HG03521 (cell line): Measurements from ENCODE around the gene YPEL3.

Source experiments
- ATAC-seq: cut with Tn5 transposase; IDR thresholded peaks from one replicate; pipeline ENCODE4 v1.9.1; 2021; ENCODE audit warnings: mild to moderate bottlenecking, moderate library complexity; ENCODE audit not compliant: unreplicated experiment

Gene YPEL3

GRCh38 chr16:30053376-30054015 lies 42.5 kb downstream of the YPEL3 start:
- ATAC-seq = peak; percentile 11

DNA sequence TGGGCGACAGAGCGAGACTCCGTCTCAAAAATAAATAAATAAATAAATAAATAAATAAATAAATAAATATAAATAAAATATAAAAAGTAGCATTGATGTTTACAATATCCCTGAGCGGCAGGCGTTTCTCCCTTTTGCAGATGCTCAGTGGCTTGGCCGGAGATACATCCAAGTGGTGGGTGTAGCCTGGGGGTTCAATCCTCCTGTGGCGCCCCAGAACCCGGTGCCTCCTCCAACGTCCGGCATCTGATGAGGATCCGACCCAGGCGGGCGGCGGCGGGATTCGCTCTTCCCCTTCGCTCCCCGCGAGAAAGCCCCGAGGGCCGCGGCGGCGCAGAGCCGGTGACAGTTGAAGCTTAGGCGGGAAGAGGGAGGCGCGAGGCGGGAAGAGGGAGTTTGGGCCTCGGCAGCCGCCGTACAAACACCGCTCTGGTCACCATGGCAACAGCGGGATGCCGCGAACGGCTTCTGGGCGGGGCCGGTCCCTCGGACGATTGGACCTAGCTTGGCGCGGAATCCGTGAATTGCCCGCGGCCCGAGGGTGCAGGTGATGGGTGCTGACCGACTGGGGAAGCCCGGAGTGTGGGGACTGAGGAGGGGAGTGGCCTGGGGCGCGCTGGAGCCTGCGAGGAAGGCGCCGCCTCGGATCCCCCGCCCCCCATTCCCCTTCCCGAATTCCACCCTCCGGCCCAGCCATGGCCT lies 43.2 kb downstream of the YPEL3 start:
- peak; percentile 64 for ATAC-seq

DNA sequence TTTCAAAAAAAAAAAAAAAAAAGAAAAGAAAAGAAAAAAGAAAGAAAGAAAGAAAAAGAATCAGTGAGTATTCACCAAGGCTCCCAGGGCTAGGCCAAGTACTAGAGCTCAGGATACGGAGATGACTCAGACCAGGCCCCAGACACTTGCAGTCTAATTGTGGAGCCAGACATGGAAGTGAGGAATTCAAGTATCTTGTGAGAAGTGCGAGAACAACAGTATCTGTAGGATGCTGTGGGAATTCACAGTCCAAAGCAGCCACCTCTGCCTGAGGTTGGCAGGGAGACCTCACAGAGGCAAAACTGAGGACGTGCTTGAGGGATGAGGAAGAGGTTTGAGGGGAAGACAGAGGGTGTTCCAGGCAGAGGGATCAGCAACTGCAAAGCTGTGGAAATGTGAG lies 44.5 kb downstream of the YPEL3 start:
- ATAC-seq = no peak

DNA sequence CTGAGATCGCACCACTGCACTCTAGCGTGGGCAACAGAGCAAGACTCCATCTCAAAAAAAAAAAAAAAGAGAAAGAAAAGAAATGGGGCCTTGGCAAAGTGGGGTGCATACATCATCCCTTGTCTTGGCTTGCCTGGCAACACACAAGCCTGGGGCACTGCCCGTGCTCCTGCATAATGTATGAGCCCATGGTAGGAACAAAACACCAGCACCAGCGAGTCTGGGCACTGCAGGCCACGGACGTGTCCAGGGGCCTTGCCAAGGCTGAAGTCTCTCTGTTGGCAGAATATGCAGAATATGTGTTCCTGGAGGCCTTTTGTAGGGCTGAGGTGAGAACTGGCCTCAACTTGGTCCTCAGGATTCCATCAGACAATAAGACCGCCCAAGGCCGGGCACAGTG lies 46.1 kb downstream of the YPEL3 start:
- ATAC-seq = no peak

- ATAC-seq = no peak
Measured at GRCh38 chr16:30046588-30046987, 49.4 kb downstream of the YPEL3 start.

GRCh38 chr16:30046178-30046577 lies 49.8 kb downstream of the YPEL3 start:
- no peak for ATAC-seq
